Fibroblast of gingiva (primary cell): ENCODE data around the gene DCST2.

Source experiments
- DNase-seq: peaks from one replicate; pipeline ENCODE4 v3.0.0-alpha.2; 2011; ENCODE audit warnings: low read depth

DCST2 gene

DNA sequence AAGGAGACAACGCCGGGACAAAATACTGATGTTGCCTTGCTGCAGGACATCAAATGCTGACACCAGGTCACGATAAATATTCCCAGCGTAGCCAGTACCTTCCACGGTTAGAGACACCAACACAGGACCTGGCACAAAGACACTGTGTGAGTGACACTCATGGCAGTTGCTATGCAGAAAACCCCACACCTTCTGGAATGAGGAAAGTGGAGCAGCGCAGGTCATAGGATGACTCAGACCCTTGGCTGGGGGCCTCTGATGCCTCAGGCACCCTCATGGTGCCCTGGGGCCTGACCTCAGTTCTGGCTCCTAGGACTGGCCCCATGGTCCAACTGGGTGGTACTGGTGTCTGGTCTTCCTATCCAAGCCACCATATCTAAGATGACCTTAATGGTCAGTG is 7.0 kb downstream of the DCST2 start:
- no peak for DNase-seq

DNA sequence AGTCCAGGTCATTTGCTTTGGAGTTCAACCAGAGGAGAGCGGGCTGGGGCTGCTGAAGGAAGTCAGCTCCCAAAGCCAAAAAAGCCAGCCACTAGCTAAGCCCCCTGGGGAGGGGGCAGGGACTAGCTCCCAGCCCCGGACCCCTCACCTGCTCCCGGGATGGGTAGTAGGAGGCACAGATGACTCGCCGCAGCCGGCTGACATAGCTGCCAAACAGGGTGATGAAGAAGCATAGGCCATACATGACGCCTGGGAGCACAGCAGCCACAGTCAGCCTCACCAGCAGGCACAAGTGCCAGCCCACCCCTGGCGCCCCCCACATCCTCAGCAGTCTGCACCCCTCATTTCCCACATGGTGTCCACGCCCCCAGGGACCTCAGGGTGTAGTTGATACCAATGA is 7.4 kb downstream of the DCST2 start:
- DNase-seq: no peak

GRCh38 chr1:155024315-155024714 is 9.3 kb downstream of the DCST2 start:
- DNase-seq: no peak

- no peak for DNase-seq
Observed at GRCh38 chr1:155023627-155024026, 10.0 kb downstream of the DCST2 start.

- no peak for DNase-seq
Observed at GRCh38 chr1:155022927-155023236, 10.7 kb downstream of the DCST2 start.

- DNase-seq: no peak
Observed at GRCh38 chr1:155022136-155022926, 11.2 kb downstream of the DCST2 start.

DNA sequence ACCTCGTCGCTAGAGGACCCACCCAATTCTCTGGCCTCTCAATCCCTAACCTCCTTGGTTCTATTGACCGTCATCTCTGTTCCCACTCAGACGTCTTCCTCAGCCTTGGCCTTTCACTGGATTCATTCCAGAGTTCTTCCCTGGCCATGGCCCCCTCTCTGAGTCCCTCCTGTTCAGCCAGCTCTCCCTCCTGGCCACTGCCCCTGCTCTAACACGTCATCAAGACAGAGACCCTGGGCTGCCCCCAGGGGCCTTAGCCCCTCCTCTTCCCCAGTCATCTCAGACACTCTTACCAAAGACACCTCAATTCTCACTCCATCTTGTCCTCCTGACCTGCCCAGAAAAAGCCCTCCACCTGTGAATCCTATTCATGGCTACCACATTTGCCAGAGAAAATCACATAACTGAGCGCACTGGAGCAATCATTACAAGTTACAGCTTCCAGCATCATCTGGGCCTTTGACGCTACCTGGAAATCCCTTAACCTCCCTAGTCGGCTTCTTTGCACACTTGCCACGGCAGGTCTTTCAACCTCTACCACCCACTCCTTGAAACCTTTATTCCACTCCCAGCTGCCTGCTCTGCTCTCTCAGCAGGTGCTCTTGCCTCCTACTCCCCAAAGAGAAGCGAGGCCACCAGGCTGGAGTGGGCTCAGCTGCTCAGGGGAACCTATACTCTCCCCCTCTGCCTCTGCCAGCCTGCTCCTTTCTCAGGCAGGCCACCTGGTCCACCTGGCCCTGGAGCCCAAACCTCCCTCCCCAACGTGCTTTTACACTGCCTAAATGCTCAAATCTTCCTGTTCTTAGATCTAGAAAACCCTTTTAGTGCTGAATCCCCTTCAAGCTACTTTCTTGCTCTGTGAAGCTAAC is 14.0 kb downstream of the DCST2 start:
- no peak for DNase-seq

DNA sequence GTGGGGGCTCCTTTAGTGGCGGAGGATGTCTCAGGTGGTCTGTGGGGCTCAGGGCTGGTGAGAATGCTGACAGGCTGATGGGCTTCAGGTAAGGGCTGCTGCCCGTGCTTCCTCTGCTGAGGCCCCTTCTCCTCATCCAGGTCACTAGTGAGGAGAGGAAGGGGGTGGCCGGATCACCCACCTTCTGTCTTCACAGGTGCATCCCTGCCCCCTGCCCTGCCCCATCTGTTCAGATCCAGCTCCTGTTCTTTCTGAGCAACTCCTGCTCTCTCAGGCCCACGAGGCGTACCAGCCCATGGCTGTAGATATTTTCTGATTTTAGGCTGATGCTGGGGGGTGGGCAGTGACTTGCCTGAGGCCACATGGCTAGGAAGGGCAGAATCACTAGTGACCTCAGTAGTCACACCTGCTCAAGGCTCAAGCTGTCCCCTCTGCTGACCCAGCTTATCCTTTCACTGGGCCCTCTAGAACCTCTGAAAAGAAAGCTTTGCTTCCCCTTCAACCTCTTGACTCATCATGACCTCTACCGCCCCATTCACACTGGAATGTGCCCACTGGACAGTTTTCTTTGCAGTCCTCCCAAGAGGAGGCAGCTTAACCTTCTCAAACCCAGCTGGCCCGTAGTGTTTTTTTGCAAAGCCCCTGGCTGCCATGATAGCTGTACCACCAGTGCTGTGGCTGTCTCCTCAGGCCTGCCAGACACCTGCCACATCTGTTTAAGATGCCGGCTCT is 14.8 kb downstream of the DCST2 start:
- no peak for DNase-seq

DNA sequence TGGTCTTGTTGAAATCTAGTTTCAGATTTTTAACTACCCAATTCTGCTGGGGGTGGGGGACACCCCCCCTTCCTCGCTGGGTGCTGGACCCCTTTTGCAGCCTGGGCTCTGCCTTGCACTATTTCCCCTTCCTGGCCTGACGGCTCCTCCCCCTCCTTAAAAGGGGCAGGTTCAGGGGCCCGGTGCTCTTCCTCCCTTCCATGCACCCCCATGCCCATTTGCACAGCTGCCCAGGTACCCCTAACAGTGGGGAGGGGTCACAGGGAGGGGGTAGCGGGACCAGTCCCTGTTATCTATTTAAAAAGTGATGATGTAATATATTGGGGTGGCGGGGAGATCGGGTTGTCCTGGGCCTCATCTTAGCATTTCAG is 15.7 kb downstream of the DCST2 start:
- no peak for DNase-seq

- peak; percentile 85 for DNase-seq
Observed at GRCh38 chr1:155017041-155017945, 16.3 kb downstream of the DCST2 start.

GRCh38 chr1:155016231-155016831 is 17.2 kb downstream of the DCST2 start:
- no peak for DNase-seq

- DNase-seq: no peak
Observed at GRCh38 chr1:155015527-155016230, 17.9 kb downstream of the DCST2 start.

DNA sequence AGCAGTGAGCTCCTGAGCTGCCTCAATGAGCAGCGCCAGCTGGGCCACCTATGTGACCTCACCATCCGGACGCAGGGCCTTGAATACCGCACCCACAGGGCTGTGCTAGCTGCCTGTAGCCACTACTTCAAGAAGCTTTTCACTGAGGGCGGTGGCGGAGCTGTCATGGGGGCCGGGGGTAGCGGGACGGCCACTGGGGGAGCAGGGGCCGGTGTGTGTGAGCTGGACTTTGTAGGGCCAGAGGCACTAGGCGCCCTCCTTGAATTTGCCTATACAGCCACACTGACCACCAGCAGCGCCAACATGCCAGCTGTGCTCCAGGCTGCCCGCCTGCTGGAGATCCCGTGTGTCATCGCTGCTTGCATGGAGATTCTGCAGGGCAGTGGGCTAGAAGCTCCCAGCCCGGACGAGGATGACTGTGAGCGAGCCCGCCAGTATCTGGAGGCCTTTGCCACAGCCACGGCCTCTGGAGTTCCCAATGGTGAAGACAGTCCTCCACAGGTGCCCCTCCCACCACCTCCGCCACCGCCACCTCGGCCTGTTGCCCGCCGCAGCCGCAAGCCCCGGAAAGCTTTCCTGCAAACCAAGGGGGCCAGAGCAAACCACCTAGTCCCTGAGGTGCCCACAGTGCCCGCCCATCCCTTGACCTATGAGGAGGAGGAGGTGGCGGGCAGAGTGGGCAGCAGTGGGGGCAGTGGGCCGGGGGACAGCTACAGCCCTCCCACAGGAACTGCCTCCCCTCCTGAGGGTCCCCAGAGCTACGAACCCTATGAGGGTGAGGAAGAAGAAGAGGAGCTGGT is 18.7 kb downstream of the DCST2 start:
- DNase-seq: no peak

- no peak for DNase-seq
Observed at GRCh38 chr1:155013632-155014031, 19.9 kb downstream of the DCST2 start.

DNA sequence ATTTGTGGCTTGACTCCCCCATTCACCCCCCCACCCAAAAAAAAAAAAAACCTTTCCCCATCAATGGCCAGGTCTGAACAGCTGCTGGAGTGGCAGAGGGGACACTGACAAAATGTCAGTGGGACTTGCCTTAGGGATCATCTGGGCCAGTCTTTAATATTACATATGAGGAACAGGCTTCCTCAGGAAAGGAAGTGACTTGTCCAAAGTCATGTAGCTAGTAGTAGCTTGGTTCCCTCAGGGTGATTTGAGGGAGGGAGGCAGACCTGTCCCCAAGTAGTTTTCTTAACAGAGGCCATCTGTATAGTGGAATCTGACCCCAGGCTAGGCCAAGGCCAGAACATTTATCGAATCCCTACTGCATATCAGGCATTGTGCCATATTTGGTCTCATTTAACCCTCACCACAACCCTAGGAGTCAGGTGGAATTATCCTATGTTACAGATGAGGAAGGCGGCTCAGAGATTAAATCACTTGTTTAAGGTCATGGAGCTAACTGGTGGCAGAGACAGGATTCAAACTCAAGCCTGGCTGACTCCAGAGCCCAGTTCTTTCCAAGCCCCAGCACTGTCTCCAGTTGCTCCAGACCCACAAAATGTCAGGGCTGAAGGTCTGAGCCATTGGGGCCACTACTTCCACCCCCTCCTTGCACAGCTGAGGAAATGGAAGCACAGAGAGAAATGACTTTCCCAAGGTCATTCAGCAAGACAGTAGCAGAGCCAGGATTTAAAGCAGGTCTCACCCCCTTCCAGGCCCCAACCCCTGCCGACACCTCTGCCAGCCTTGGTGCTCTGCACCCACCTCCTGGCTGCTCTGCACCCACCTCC is 20.6 kb downstream of the DCST2 start:
- DNase-seq: no peak

DNA sequence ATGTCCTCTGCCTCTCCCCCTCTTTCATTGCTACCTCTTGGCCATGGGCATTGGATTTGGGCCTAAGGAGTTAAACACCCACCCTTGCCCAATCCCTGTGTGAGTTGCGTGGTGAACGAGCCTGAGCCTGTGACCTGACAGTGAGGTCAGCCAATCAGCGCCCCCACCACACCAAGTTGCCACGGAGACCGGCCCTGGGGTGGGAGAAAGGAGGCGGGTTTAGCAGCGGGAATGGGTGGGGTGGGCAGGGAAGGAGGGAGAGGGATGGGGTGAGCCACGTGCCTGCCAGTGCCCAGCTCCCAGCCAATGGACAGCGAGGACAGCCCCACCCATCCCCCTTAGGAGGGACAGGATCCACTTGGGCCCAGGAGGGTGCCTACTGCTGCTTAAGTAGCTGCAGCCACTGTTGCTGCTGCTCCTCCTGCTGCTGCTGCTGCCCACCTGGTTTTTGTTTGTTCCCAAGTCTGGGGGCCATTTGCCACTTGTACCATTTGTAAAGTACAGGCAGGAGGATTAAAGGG is 21.5 kb downstream of the DCST2 start:
- peak; percentile 86 for DNase-seq

DNA sequence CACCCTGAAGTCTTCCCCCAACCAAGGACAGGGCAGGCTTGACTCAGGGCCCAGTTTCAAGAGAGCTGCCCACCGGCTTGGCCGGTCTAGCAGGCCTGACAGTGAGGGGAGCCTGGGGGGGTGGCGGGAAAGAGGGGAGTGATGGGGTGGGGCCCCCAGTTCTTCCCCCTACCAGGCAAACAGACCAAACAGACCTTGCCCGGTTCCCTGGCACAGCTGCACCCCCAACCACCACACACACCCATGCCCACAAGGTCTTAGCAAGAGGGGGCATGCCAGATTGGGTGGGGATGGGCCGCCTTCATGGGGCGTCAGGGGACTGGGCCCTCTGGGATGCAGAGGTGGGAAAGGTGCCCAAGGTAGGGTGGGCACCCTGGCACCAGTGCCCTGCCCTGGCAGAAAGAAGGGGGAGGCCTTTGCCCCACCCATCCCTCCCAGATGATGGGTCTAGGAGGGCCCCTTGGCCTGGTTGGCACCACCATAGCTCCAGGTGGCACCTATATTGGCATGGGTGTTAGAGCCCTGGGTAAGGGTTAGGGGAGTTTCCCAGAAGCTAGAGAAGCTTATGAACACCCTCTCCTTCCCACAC is 22.1 kb downstream of the DCST2 start:
- DNase-seq: no peak

DNA sequence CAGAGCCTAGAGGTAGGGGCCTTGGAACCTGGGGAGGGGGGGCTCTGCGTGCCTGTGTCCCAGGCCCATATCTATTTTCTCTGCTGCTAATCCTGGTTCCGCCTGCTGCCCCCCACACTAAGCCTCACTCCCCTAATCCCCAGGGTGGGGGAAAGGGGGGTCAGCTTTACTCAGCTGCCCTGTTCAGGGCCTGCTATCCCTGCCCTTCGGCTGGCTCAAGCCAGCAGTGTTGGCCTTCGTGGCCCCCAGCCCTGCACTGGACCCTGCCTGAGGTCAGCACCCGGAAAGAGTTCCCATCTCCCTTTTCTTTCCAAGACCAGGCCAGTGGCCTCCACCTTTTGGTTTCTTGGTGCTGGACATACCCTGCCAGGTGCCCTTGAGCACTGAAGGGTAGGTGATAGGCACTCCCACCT is 22.6 kb downstream of the DCST2 start:
- DNase-seq: no peak
